Testis (tissue), 3 donors: ENCODE measurements around the gene HSPG2. TPM values are rescaled to one million over a fixed set of nuclear protein-coding genes. Genes with fewer than 3 reads are reported as not detected.
"Not testable (repeated sequence)": the region's sequence is repeated elsewhere in the genome, so short reads cannot be mapped to it uniquely, and the experiment has no call there.

Source experiments
- DNase-seq: peaks from one replicate; pipeline ENCODE4 v3.0.0-alpha.2; 2019
- H3K27ac ChIP-seq, 2 donors: fragments of 200-600 bp; sonication (generic); one replicate each; pipeline ENCODE4 v1.5.1; 2019
- H3K27me3 ChIP-seq: fragments of 200-600 bp; sonication (generic); one replicate; pipeline ENCODE4 v1.5.1; 2019
- H3K36me3 ChIP-seq: fragments of 200-600 bp; sonication (generic); one replicate; pipeline ENCODE4 v1.5.1; 2017; ENCODE audit warnings: low read depth; ENCODE audit errors: missing control alignments
- H3K4me1 ChIP-seq: fragments of 200-600 bp; sonication (generic); one replicate; pipeline ENCODE4 v1.5.1; 2019
- H3K4me3 ChIP-seq, 2 donors: fragments of 200-600 bp; sonication (generic); one replicate each; pipeline ENCODE4 v1.5.1; 2017 to 2019
- H3K9me3 ChIP-seq: fragments of 200-600 bp; sonication (generic); one replicate; pipeline ENCODE4 v1.5.1; 2017
- POLR2A ChIP-seq: fragments of 450-650 bp; IDR thresholded peaks from one replicate; pipeline ENCODE4 v1.6.1; 2017; ENCODE audit warnings: antibody characterized with exemption, mild to moderate bottlenecking, moderate library complexity
- WGBS, 2 donors: methylation state at CpG; one replicate each; pipeline ENCODE4 v1.1.5; 2018; 5-methylcytosine and 5-hydroxymethylcytosine counted together
- intact Hi-C: fragments of 100-400 bp; cut with DNase I; formaldehyde crosslinking; loops from one replicate; pipeline ENCODE4 v1.15.1; 2023; ENCODE audit warnings: low total_unique reads
- polyA plus RNA-seq: library from polyadenylated mRNA; stranded (reverse); fragments of 350-450 nt; fragmentation: Illumina TruSeq; extraction: RNeasy Lipid Tissue Mini Kit (QIAGEN cat#74804); gene quantifications from one replicate; pipeline ENCODE4 v1.2.3, GENCODE V29; 2014; ENCODE audit warnings: low read depth, low replicate concordance; ENCODE audit not compliant: insufficient read depth
- total RNA-seq, 2 donors: library from RNA; depleted of rRNA; stranded (reverse); fragments of >200 nt; gene quantifications; one replicate each; pipeline ENCODE4 v1.2.3, GENCODE V29; 2016
- TF ChIP-seq, protein P1 (sequence below), 3 experiments: fragments of 450-650 bp in 2 of 3; fragments of 200-600 bp in 1 of 3; sonication (generic) in 1 of 3; IDR thresholded peaks; one replicate each; pipeline ENCODE4 v1.5.1; 2016 to 2019; ENCODE audit warnings: antibody characterized with exemption in 3 of 3, mild to moderate bottlenecking in 2 of 3, moderate library complexity in 1 of 3

HSPG2 gene
- total and polyA plus RNA-seq, 3 donors from 2014 or later, result 51.8 to 72.1 (median 54.2) TPM

DNA sequence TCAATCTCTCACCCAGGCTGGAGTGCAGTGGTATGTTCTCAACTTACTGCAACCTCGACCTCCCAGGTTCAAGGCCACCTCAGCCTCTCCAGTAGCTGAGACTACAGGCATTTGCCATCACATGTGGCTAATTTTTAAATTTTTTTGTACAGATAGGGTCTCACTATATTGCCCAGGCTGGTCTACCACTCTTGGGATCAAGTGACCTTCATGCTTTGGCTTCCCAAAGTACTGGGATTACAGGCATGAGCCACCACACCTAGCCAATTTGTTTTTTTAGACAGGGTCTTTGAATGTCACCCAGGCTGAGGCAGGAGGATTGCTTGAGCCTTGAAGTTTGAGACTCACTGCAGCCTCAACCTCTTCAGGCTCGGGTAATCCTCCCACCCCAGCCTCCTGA is 144.0 kb downstream of the HSPG2 start:
- H3K27ac ChIP-seq, result no peak overlapping the region
- intact Hi-C loops, result no loop called here
- no peaks in the 10 kb centered on the region for H3K9me3 ChIP-seq
- H3K27me3 ChIP-seq, result no peaks in the 10 kb centered on the region
- H3K36me3 ChIP-seq, result no peaks in the 10 kb centered on the region
- no peak for DNase-seq
- H3K4me1 ChIP-seq, result no peaks in the 10 kb centered on the region
- no peak overlapping the region for H3K4me3 ChIP-seq
- no peak for TF ChIP-seq POLR2A
- TF ChIP-seq, protein P1, sequence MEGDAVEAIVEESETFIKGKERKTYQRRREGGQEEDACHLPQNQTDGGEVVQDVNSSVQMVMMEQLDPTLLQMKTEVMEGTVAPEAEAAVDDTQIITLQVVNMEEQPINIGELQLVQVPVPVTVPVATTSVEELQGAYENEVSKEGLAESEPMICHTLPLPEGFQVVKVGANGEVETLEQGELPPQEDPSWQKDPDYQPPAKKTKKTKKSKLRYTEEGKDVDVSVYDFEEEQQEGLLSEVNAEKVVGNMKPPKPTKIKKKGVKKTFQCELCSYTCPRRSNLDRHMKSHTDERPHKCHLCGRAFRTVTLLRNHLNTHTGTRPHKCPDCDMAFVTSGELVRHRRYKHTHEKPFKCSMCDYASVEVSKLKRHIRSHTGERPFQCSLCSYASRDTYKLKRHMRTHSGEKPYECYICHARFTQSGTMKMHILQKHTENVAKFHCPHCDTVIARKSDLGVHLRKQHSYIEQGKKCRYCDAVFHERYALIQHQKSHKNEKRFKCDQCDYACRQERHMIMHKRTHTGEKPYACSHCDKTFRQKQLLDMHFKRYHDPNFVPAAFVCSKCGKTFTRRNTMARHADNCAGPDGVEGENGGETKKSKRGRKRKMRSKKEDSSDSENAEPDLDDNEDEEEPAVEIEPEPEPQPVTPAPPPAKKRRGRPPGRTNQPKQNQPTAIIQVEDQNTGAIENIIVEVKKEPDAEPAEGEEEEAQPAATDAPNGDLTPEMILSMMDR (IDR thresholded peaks at IDR 0.05), result no peak
- 83 to 86% methylated on average over 2 of the region's 2 CpGs for WGBS, 2 donors

DNA sequence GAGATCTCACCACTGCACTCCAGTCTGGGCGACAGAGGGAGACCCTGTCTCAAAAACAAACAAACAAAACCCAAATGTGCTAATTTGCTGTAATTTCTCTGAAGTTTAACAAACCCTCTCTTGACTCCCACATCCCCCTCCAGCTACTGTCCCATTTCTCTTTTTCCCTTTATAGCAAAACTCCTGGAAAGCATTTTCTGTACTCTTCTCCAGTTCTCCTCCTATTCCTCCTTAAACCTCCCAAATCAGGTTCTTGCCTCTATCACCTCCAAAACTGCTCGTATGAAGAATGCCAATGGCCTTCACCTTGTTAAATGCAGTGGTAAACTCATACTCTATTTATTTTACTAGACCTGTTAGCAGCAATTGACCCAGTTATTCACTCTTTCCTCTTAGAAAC is 150.5 kb downstream of the HSPG2 start:
- Histone ChIP-seq H3K9me3 (no peaks in the 10 kb centered on the region), H3K36me3 (no peaks in the 10 kb centered on the region), H3K4me3 (no peak overlapping the region), H3K27ac (no peak overlapping the region), H3K4me1 (peaks cover 2% of the 10 kb centered on the region), H3K27me3 (no peaks in the 10 kb centered on the region)
- TF ChIP-seq, protein P1 (IDR thresholded peaks at IDR 0.05), result no peak
- TF ChIP-seq POLR2A, result no peak
- WGBS, 2 donors, result 68 to 69% methylated on average over 2 of the region's 2 CpGs
- intact Hi-C loops, result no loop called here
- DNase-seq, result no peak

- H3K9me3 ChIP-seq, H3K36me3 ChIP-seq, intact Hi-C loops, DNase-seq, H3K4me1 ChIP-seq, H3K27ac ChIP-seq, H3K27me3 ChIP-seq, H3K4me3 ChIP-seq: not testable (repeated sequence)
- WGBS, 2 donors, result 81 to 90% methylated on average over 9 of the region's 9 CpGs
Measured at GRCh38 chr1:21785764-21786163, 151.3 kb downstream of the HSPG2 start.

GRCh38 chr1:21783679-21784603 is 153.2 kb downstream of the HSPG2 start:
- intact Hi-C loops, result no loop called here

More at GRCh38 chr1:21783679-21784603, 153.2 kb downstream of the HSPG2 start:
- Histone ChIP-seq H3K36me3 (no peaks in the 10 kb centered on the region), H3K4me1 (peaks cover 10% of the 10 kb centered on the region), H3K27me3 (no peaks in the 10 kb centered on the region), H3K9me3 (no peaks in the 10 kb centered on the region), H3K27ac (peak overlapping the region; percentile 100), H3K4me3 (peak overlapping the region; percentile 89 to 100)
- no peak for DNase-seq
- WGBS, 2 donors, result 30 to 34% methylated on average over 32 of the region's 32 CpGs
- no peak for TF ChIP-seq POLR2A
- TF ChIP-seq, protein P1 (IDR thresholded peaks at IDR 0.05), result no peak
